H1 (cell line): ENCODE measurements around the gene PLCL2. TPM values are rescaled to one million over a fixed set of nuclear protein-coding genes. Genes with fewer than 3 reads are reported as not detected.

Experiments used
- CTCF ChIA-PET: fragments of 300-600 bp; sonication (Branson Sonifier 250); formaldehyde crosslinking; loops from one replicate; lab custom pipeline; 2021; ENCODE audit not compliant: partially characterized antibody; lab: Charles Lee
- POLR2A ChIA-PET: fragments of 300-600 bp; sonication (Branson Sonifier 250); formaldehyde crosslinking; loops from one replicate; lab custom pipeline; 2021; ENCODE audit warnings: inconsistent platforms; ENCODE audit not compliant: partially characterized antibody; lab: Charles Lee
- DNase-seq, 2 experiments: peaks; one replicate each; pipeline versions ENCODE4 v3.0.0 to v3.0.0-alpha.2; 2010 to 2022; ENCODE audit warnings: low spot score in 2 of 2, low read depth in 1 of 2, mixed read lengths in 1 of 2
- FAIRE-seq: peaks from 2 replicates; lab custom pipeline; 2011; peaks lifted over from hg19 to GRCh38; lab: Jason Lieb, UNC
- H2AFZ ChIP-seq: 2 replicates; pipeline ENCODE4 v1.8.1; 2012; ENCODE audit warnings: low read length, inconsistent platforms
- H2AK5ac ChIP-seq: 2 replicates; pipeline ENCODE4 v1.6.1; 2013; ENCODE audit warnings: low read depth, low read length
- H2BK120ac ChIP-seq: replicated peaks from 2 replicates; pipeline ENCODE3; 2013; ENCODE audit warnings: low read depth, low read length, inconsistent platforms
- H2BK12ac ChIP-seq: 2 replicates; pipeline ENCODE4 v1.6.1; 2013; ENCODE audit warnings: low read depth, low read length
- H2BK15ac ChIP-seq: 2 replicates; pipeline ENCODE4 v1.6.1; 2013; ENCODE audit warnings: low read length
- H2BK20ac ChIP-seq: 2 replicates; pipeline ENCODE4 v1.6.1; 2013; ENCODE audit warnings: low read length
- H2BK5ac ChIP-seq: 2 replicates; pipeline ENCODE4 v1.6.1; 2013; ENCODE audit warnings: low read depth, low read length
- H3K14ac ChIP-seq: 2 replicates; pipeline ENCODE4 v1.6.1; 2013; ENCODE audit warnings: inconsistent platforms; ENCODE audit not compliant: insufficient read length
- H3K18ac ChIP-seq: 2 replicates; pipeline ENCODE4 v1.6.1; 2013; ENCODE audit warnings: low read length; ENCODE audit errors: extremely low read depth
- H3K23ac ChIP-seq: 2 replicates; pipeline ENCODE4 v1.6.1; 2013; ENCODE audit warnings: inconsistent platforms; ENCODE audit not compliant: insufficient read length
- H3K23me2 ChIP-seq: 2 replicates; pipeline ENCODE4 v1.6.1; 2013; ENCODE audit warnings: low read depth, low read length
- H3K27ac ChIP-seq: 2 replicates; pipeline ENCODE4 v1.6.1; 2011; ENCODE audit warnings: low read depth, low read length, inconsistent platforms
- H3K27me3 ChIP-seq, 4 experiments: replicated peaks in 1 of 4; 1 replicate in 1 of 4; 2 replicates in 3 of 4; pipeline versions ENCODE4 v1.6.1 to v1.8.1; 2011 to 2013; ENCODE audit warnings: low read length in 3 of 4, mild to moderate bottlenecking in 3 of 4, inconsistent platforms in 2 of 4, mixed read lengths in 2 of 4, moderate library complexity in 1 of 4; ENCODE audit not compliant: control insufficient read depth in 3 of 4, insufficient read depth in 3 of 4; ENCODE audit errors: extremely low read depth in 1 of 4
- H3K36me3 ChIP-seq, 4 experiments: 2 replicates each; pipeline versions ENCODE4 v1.6.1 to v1.8.1; 2011 to 2013; ENCODE audit warnings: mild to moderate bottlenecking in 4 of 4, low read length in 3 of 4, moderate library complexity in 2 of 4, control low read depth in 1 of 4, inconsistent platforms in 1 of 4; ENCODE audit not compliant: insufficient read depth in 4 of 4, control insufficient read depth in 2 of 4
- H3K4ac ChIP-seq: replicated peaks from 2 replicates; pipeline ENCODE3; 2013; ENCODE audit warnings: low read length, low read depth, mixed read lengths, inconsistent platforms; ENCODE audit not compliant: insufficient read length
- H3K4me1 ChIP-seq, 4 experiments: replicated peaks in 1 of 4; 1 replicate in 1 of 4; 2 replicates in 3 of 4; pipeline versions ENCODE4 v1.6.1 to v1.8.1; 2011 to 2013; ENCODE audit warnings: low read length in 3 of 4, inconsistent platforms in 2 of 4, mixed read lengths in 1 of 4; ENCODE audit not compliant: insufficient read depth in 4 of 4, control insufficient read depth in 3 of 4
- H3K4me2 ChIP-seq, 2 experiments: 2 replicates each; pipeline versions ENCODE4 v1.6.1 to v1.8.1; 2011 to 2013; ENCODE audit warnings: low read depth in 2 of 2, low read length in 2 of 2, control low read depth in 1 of 2, inconsistent platforms in 1 of 2, mild to moderate bottlenecking in 1 of 2; ENCODE audit not compliant: insufficient read depth in 1 of 2
- H3K4me3 ChIP-seq, 4 experiments: fragments of 200-600, 300-600 bp in 1 of 4; sonication (generic), shearing (Covaris generic), sonication (Bioruptor Twin) in 1 of 4; 2 replicates each; pipeline versions ENCODE4 v1.5.1 to v1.8.1; 2011 to 2016; ENCODE audit warnings: low read length in 4 of 4, low read depth in 3 of 4, control low read depth in 2 of 4, inconsistent platforms in 2 of 4, mild to moderate bottlenecking in 2 of 4, mixed read lengths in 1 of 4, moderate library complexity in 1 of 4; ENCODE audit not compliant: insufficient read depth in 2 of 4; ENCODE audit errors: extremely low read depth in 1 of 4
- H3K56ac ChIP-seq: replicated peaks from 2 replicates; pipeline ENCODE3; 2013; ENCODE audit warnings: low read depth, mild to moderate bottlenecking, mixed read lengths, low read length, inconsistent platforms; ENCODE audit not compliant: insufficient read length
- H3K79me1 ChIP-seq: 2 replicates; pipeline ENCODE4 v1.6.1; 2013; ENCODE audit warnings: low read depth, low read length, control low read depth
- H3K79me2 ChIP-seq, 2 experiments: 2 replicates each; pipeline versions ENCODE4 v1.6.1 to v1.8.1; 2012 to 2013; ENCODE audit warnings: low read length in 2 of 2, mild to moderate bottlenecking in 2 of 2, inconsistent platforms in 1 of 2; ENCODE audit not compliant: insufficient read depth in 2 of 2, control insufficient read depth in 1 of 2
- H3K9ac ChIP-seq, 4 experiments: replicated peaks in 1 of 4; 1 replicate in 1 of 4; 2 replicates in 3 of 4; pipeline versions ENCODE4 v1.6.1 to v1.8.1; 2011 to 2013; ENCODE audit warnings: low read depth in 3 of 4, low read length in 3 of 4, control low read depth in 2 of 4, mild to moderate bottlenecking in 2 of 4, moderate library complexity in 2 of 4, inconsistent platforms in 1 of 4; ENCODE audit errors: extremely low read depth in 1 of 4
- H3K9me3 ChIP-seq, 2 experiments: 2 replicates each; pipeline versions ENCODE4 v1.6.1 to v1.8.1; 2012 to 2013; ENCODE audit warnings: mild to moderate bottlenecking in 2 of 2, moderate library complexity in 2 of 2, control low read depth in 1 of 2, inconsistent platforms in 1 of 2, low read depth in 1 of 2, low read length in 1 of 2, mixed read lengths in 1 of 2; ENCODE audit not compliant: insufficient read depth in 2 of 2
- H4K20me1 ChIP-seq, 2 experiments: replicated peaks in 1 of 2; 2 replicates each; pipeline versions ENCODE3 to v1.8.1; 2011 to 2013; ENCODE audit warnings: inconsistent platforms in 2 of 2, low read length in 2 of 2, mild to moderate bottlenecking in 1 of 2; ENCODE audit not compliant: insufficient read depth in 2 of 2, control insufficient read depth in 1 of 2
- H4K5ac ChIP-seq: 2 replicates; pipeline ENCODE4 v1.6.1; 2013; ENCODE audit warnings: low read length, low read depth, mixed read lengths, inconsistent platforms; ENCODE audit not compliant: insufficient read length
- H4K8ac ChIP-seq: 2 replicates; pipeline ENCODE4 v1.8.0; 2013; ENCODE audit warnings: mild to moderate bottlenecking, moderate library complexity, low read length, inconsistent platforms; ENCODE audit not compliant: insufficient read depth; ENCODE audit errors: extremely low read depth
- H4K91ac ChIP-seq: replicated peaks from 2 replicates; pipeline ENCODE3; 2013; ENCODE audit warnings: low read length, mixed read lengths, inconsistent platforms; ENCODE audit not compliant: insufficient read length
- ASH2L ChIP-seq: fragments of 200-600, 300-600 bp; sonication (generic); IDR thresholded peaks from one replicate; pipeline ENCODE4 v1.7.1; 2017; ENCODE audit warnings: low read length
- CBX8 ChIP-seq: fragments of 300-800, 300-1000 bp; sonication (generic); IDR thresholded peaks from 2 replicates; pipeline ENCODE4 v1.7.1; 2016; ENCODE audit warnings: low read depth, low read length, borderline replicate concordance
- CTCF ChIP-seq, 3 experiments: IDR thresholded peaks; 1 replicate in 2 of 3; 2 replicates in 1 of 3; pipeline versions ENCODE4 v1.5.1 to v1.6.1; 2011; ENCODE audit warnings: low read length in 3 of 3, mild to moderate bottlenecking in 3 of 3, inconsistent platforms in 2 of 3, low read depth in 1 of 3, moderate library complexity in 1 of 3; ENCODE audit not compliant: insufficient read depth in 1 of 3; ENCODE audit errors: control extremely low read depth in 1 of 3
- FOSL1 ChIP-seq: IDR thresholded peaks from 2 replicates; pipeline ENCODE4 v1.6.1; 2011; ENCODE audit warnings: mild to moderate bottlenecking, low read depth, low read length, moderate library complexity; ENCODE audit not compliant: insufficient read depth
- JUND ChIP-seq: IDR thresholded peaks from 2 replicates; pipeline ENCODE4 v1.6.1; 2011; ENCODE audit warnings: mild to moderate bottlenecking, improper control_type of control experiment, low read length
- KDM1A ChIP-seq: fragments of 200-600, 300-600 bp; sonication (generic); IDR thresholded peaks from 2 replicates; pipeline ENCODE4 v1.7.1; 2016; ENCODE audit warnings: mild to moderate bottlenecking, low read length, borderline replicate concordance
- KDM5A ChIP-seq: fragments of 200-600 bp; IDR thresholded peaks from 2 replicates; pipeline ENCODE4 v1.7.1; 2012; ENCODE audit warnings: mild to moderate bottlenecking, low read length, inconsistent platforms, mixed read lengths
- MAX ChIP-seq: IDR thresholded peaks from 2 replicates; pipeline ENCODE4 v1.6.1; 2012; ENCODE audit warnings: inconsistent platforms
- POLR2A ChIP-seq, 2 experiments: IDR thresholded peaks; 1 replicate in 1 of 2; 2 replicates in 1 of 2; pipeline ENCODE4 v1.6.1; 2011; ENCODE audit warnings: low read depth in 2 of 2, low read length in 2 of 2, mild to moderate bottlenecking in 2 of 2; ENCODE audit errors: control extremely low read depth in 1 of 2
- SIRT6 ChIP-seq: IDR thresholded peaks from one replicate; pipeline ENCODE4 v1.7.1; 2012; ENCODE audit warnings: low read length, inconsistent platforms
- SUZ12 ChIP-seq: fragments of 200-600 bp; sonication (generic); IDR thresholded peaks from 2 replicates; pipeline ENCODE4 v1.6.1; 2012; ENCODE audit warnings: mild to moderate bottlenecking, inconsistent platforms, low read length, moderate library complexity, mixed read lengths
- TAF7 ChIP-seq: optimal IDR thresholded peaks from 2 replicates; pipeline ENCODE3; 2011; ENCODE audit warnings: low read depth, mild to moderate bottlenecking, inconsistent platforms, low read length, moderate library complexity, borderline replicate concordance
- WGBS, 2 experiments: shearing (Covaris generic) in 1 of 2; methylation state at CpG; one replicate each; pipeline versions ENCODE4 v1.1.6 to v1.1.7; 2013 to 2015; ENCODE audit warnings: low lambda C conversion rate in 2 of 2, mixed read lengths in 2 of 2, inconsistent platforms in 1 of 2, low coverage in 1 of 2, missing lambda C conversion rate in 1 of 2; ENCODE audit not compliant: insufficient replicate concordance in 2 of 2, insufficient coverage in 1 of 2, insufficient read length in 1 of 2; ENCODE audit errors: extremely low coverage in 1 of 2, missing lambda C conversion rate in 1 of 2; 5-methylcytosine and 5-hydroxymethylcytosine counted together
- polyA plus RNA-seq, 7 experiments: library from polyadenylated mRNA; depleted of rRNA in 3 of 7; stranded (reverse) in 5 of 7; unstranded in 2 of 7; fragments of >200 nt in 5 of 7; fragments of 200-250 nt in 2 of 7; gene quantifications; 1 replicate in 5 of 7; 2 replicates in 1 of 7; 4 replicates in 1 of 7; pipeline versions ENCODE4 v1.2.1 to v1.2.3, GENCODE V29; 2011 to 2013; ENCODE audit warnings: missing spikeins in 2 of 7, mixed read lengths in 2 of 7
- total RNA-seq: library from RNA; stranded (reverse); fragmentation: NEBNext Ultra II Directional; extraction: Animal tissue kit (Norgen Biotek cat#: 25700); gene quantifications from 2 replicates; pipeline ENCODE4 v1.2.1, GENCODE V29; 2021

PLCL2 gene
- total and polyA plus RNA-seq, 2 of the 8 experiments (the other 6 are each of a cell fraction or from before 2014, with no cell fraction given): 3.5 to 6.8 TPM

GRCh38 chr3:16910207-16910606, 25.5 kb downstream of the PLCL2 start:
- no peaks in the 10 kb centered on the region for H3K23me2 ChIP-seq
- no peak overlapping the region for H3K56ac ChIP-seq
- H4K8ac ChIP-seq: no peak overlapping the region
- no peak overlapping the region for H3K4me3 ChIP-seq
- H3K9me3 ChIP-seq: no peaks in the 10 kb centered on the region
- no peak overlapping the region for H3K9ac ChIP-seq
- no peak for FAIRE-seq
- H4K20me1 ChIP-seq: no peaks in the 10 kb centered on the region
- H2BK20ac ChIP-seq: no peak overlapping the region
- no peaks in the 10 kb centered on the region for H3K27me3 ChIP-seq
- H3K14ac ChIP-seq: no peak overlapping the region
- no peak overlapping the region for H2BK5ac ChIP-seq
- no peak overlapping the region for H3K4me2 ChIP-seq
- ChIA-PET CTCF (no interaction called here), POLR2A (interaction anchor here (0.7 kb wide), 1 partner anchor 148 kb away, joined by 4 read pairs; no protein-coding TSS in a partner anchor)
- no peak overlapping the region for H2BK12ac ChIP-seq
- peaks cover 0 to 15% of the 10 kb centered on the region in 2 experiments; a peak in 2 of 4 replicates for H3K79me2 ChIP-seq
- H3K4ac ChIP-seq: no peak overlapping the region
- no peak for DNase-seq
- TF ChIP-seq KDM1A: no peak
- no peak for TF ChIP-seq TAF7
- no peak for TF ChIP-seq ASH2L
- no peak for TF ChIP-seq JUND
- no peak for TF ChIP-seq CTCF (IDR thresholded peaks at IDR 0.05; ENCODE audit: control extremely low read depth in 1 of 3, insufficient read depth in 1 of 3, low read depth in 1 of 3, low read length in 3 of 3)
- no peak for TF ChIP-seq POLR2A (IDR thresholded peaks at IDR 0.05; ENCODE audit: control extremely low read depth in 1 of 2, low read depth in 2 of 2, low read length in 2 of 2)
- no peak for TF ChIP-seq FOSL1
- no peak for TF ChIP-seq KDM5A
- TF ChIP-seq SUZ12: no peak
- no peak for TF ChIP-seq CBX8
- TF ChIP-seq MAX: no peak
- TF ChIP-seq SIRT6: no peak
- no peak overlapping the region for H3K23ac ChIP-seq
- no peaks in the 10 kb centered on the region for H3K36me3 ChIP-seq
- H3K27ac ChIP-seq: no peak overlapping the region
- no peak overlapping the region for H4K91ac ChIP-seq
- peaks cover 0 to 7% (median 0%) of the 10 kb centered on the region in 4 experiments; a peak in 3 of 7 replicates for H3K4me1 ChIP-seq
- no peak overlapping the region for H3K18ac ChIP-seq
- 81% methylated on average over 3 of the region's 3 CpGs; no CpG with 5 or more reads in 1 of the 2 experiments for WGBS, 2 experiments
- no peaks in the 10 kb centered on the region for H3K79me1 ChIP-seq
- H2BK120ac ChIP-seq: no peak overlapping the region
- H4K5ac ChIP-seq: no peak overlapping the region
- no peak overlapping the region for H2BK15ac ChIP-seq
- H2AFZ ChIP-seq: no peak overlapping the region
- H2AK5ac ChIP-seq: no peak overlapping the region
